GM12891 (cell line): ENCODE measurements around the gene JDP2.

Experiments used
- DNase-seq: peaks from one replicate; pipeline ENCODE4 v3.0.0; 2011; ENCODE audit warnings: low spot score; ENCODE audit not compliant: insufficient read length
- FAIRE-seq: peaks from 2 replicates; lab custom pipeline; 2011; peaks lifted over from hg19 to GRCh38; lab: Jason Lieb, UNC
- PAX5 ChIP-seq: IDR thresholded peaks from 2 replicates; pipeline ENCODE4 v1.6.1; 2011; ENCODE audit warnings: low read length, moderate library complexity, mild to moderate bottlenecking; ENCODE audit not compliant: insufficient read depth, severe bottlenecking
- POLR2A ChIP-seq: IDR thresholded peaks from 2 replicates; pipeline ENCODE4 v1.6.1; 2011; ENCODE audit warnings: low read depth, low read length, control low read depth
- POLR2AphosphoS5 ChIP-seq: IDR thresholded peaks from 2 replicates; pipeline ENCODE4 v1.6.1; 2011; ENCODE audit warnings: low read depth, low read length, control low read depth
- POU2F2 ChIP-seq: IDR thresholded peaks from 2 replicates; pipeline ENCODE4 v1.6.1; 2011; ENCODE audit warnings: low read depth, mild to moderate bottlenecking, control low read depth, low read length, moderate library complexity
- SPI1 ChIP-seq: IDR thresholded peaks from 2 replicates; pipeline ENCODE4 v1.6.1; 2011; ENCODE audit warnings: low read depth, low read length, control low read depth
- TAF1 ChIP-seq: IDR thresholded peaks from 2 replicates; pipeline ENCODE4 v1.6.1; 2011; ENCODE audit warnings: low read depth, low read length, control low read depth

JDP2 gene

DNA sequence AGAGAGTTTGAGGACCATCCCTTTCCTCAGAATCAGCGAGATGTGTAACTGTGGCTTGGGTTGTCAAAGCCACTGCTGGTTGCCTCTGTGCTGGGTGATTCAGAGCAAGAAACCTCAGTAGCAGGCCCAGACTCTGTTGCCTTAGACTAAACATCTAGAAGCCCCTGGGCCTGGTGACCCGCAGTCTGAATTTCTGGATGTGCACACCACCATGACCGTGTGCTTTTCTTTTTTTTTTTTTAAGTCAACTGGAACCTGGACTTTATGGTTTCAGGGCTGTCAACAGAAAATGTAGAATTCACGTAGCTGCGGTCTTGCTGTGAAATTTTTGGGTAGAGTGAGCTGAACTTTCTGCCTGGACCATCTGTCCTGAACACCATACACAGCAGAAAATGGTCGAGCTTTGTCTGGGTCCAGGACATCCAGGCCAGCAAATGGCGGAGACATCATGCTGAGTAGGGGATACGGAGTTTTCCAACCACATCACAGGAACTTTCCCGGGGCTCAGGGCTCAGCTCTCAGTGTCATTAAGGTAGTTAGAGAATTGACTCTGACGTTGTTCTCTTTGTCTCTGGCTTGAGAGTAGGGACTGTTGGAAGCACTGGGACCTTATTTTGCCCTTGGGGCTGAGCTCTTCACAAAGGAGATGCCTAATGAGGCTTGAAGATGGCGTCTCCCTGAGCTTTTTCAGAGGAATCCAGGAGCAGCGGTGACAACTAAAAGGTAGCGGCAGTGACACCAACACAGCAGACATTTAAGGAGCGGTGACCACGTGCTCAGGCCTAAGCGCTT, 71.5 kb downstream of the JDP2 start:
- DNase-seq (no peak), FAIRE-seq (peak; percentile 91)
- TF ChIP-seq POU2F2 (no peak), PAX5 (peak; percentile 96)

DNA sequence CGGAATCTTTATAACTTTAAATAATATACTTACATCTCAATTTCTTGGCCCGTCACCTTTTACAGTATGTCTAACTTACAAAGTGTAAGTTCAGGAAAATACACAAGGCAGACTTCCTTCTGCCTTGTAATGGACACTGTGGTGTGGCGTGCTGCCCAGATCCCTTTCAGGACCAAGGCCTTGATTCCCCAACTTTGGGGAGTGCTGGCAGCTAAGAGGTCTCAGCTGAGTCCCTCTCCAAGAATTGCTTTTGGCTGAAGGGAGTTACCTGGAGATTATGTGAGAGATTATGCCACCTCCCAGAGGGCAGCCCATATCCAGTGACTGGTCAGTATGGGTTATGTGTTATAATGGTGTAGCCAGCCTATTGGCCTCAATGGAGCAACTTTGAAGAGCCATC, 73.3 kb downstream of the JDP2 start:
- no peak for TF ChIP-seq POLR2AphosphoS5
- no peak for TF ChIP-seq SPI1
- no peak for TF ChIP-seq PAX5
- no peak for TF ChIP-seq TAF1
- TF ChIP-seq POU2F2 = no peak
- no peak for TF ChIP-seq POLR2A
- FAIRE-seq (peak; percentile 77), DNase-seq (no peak)

DNA sequence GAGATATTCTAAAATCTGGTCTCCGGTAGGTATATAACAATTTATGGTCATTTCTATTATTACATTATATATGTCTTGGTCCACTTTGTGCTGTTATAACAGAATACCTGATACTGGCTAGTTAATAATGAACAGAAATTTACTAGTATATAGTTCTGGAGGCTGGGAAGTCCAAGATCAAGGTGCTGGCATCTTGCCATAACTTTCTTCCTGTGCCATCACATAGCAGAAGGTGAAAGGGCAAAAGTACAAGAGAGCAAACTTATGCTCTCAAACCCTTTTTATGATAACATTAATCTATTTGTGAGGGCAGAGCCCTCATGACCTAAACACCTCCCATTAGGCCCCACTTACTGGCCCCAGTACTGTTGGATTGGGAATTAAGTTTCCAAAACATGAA, 76.6 kb downstream of the JDP2 start:
- DNase-seq (no peak), FAIRE-seq (no peak)
- no peak for TF ChIP-seq POLR2A
- TF ChIP-seq POU2F2 = no peak
- TF ChIP-seq POLR2AphosphoS5 = no peak
- no peak for TF ChIP-seq SPI1
- TF ChIP-seq PAX5 = no peak
- no peak for TF ChIP-seq TAF1

DNA sequence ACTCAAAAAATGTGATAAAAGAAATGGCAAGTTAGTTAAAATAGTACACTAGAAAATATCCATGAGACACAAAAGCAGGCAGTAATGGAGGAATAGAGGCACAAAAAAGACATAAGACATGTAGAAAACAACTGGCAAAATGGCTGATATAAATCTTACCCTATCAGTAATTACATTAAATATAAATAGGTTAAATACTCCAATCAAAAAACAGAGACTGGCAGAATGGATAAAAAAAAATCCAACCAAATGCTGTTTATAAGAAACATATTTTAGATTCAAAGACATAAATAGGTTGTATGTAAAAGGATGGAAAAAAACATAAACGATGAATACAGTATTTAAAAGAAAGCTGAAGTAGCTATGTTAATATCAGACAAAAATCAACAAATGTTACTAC, 79.1 kb downstream of the JDP2 start:
- DNase-seq (no peak), FAIRE-seq (no peak)
- TF ChIP-seq POLR2AphosphoS5 (no peak), POLR2A (no peak), POU2F2 (no peak), PAX5 (no peak), SPI1 (no peak), TAF1 (no peak)

DNA sequence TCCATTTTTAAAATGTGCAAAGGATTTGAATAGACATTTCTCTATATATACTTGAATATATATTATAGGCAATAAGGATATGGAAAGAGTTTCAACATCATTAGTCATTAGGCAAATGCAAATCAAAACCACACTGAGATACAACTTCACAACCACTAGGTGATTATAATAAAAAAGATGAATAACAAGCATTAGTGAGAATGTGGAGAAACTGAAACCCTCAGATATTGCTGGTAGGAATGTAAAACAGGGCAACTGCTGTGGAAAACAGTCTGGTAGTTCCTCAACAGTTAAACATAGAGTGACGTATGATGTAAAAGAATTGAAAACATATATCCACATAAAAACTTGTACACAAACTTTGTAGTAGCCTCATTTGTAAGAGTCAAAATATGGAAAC, 82.7 kb downstream of the JDP2 start:
- FAIRE-seq (no peak), DNase-seq (no peak)
- TF ChIP-seq SPI1 (no peak), TAF1 (no peak), POLR2A (no peak), POLR2AphosphoS5 (no peak), PAX5 (no peak), POU2F2 (no peak)

DNA sequence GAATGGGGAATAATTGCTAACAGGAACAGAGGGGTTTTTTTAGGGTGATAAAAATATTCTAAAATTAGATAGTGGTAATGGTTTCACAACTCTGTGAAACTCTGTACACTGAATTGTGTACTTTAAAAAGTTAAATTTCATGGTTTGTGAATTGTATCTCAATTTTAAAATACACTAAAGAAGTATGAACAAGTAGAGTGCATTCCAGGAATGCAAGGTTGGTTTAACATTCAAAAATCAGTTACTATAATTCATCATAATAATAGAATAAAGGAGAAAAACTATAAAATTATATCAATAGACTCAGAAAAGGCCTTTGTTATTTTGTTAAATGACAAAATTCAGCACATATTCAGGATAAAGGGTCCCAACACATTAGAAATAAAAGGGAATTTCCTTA, 83.4 kb downstream of the JDP2 start:
- FAIRE-seq = no peak
- DNase-seq = no peak
- TF ChIP-seq POLR2A (no peak), POU2F2 (no peak), SPI1 (no peak), PAX5 (no peak), POLR2AphosphoS5 (no peak), TAF1 (no peak)

DNA sequence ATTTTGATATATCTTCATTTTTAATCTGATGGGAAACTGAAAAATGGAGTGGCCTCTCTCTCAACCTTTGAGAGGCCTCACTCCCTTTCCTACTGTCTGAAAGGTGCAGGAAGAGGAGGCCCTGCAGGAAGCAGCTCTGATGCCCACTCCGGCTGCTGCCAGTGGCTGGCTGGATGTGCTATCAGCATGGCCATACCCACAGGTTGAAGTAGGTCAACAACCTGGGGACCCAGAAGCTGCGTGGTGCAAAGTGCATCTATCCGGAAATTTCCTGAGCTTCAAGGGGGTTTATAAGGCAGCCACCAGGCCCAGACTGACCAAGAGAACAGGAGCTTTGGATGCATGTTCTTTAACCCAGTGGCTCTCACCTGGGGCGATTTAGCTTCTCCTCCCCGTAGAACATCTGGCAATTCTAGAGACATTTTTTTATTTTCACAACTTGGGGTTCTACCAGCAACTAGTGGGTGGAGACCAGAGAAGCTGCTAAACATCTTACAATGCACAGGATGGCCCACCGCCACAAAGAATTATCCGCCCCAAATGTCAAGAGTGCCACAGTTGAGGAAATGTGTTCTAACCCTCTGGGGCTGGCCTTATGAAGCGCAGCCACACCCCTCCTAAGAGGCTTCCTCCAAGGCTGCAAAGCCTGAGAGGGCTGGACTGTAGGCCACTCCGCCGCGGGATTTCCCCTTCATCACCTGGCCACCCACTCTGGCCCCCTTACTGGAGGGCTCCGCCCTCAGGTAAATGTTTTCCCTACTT, 86.3 kb downstream of the JDP2 start:
- DNase-seq = no peak
- peak; percentile 82 for FAIRE-seq
- no peak for TF ChIP-seq SPI1
- no peak for TF ChIP-seq POLR2AphosphoS5
- no peak for TF ChIP-seq POLR2A
- TF ChIP-seq PAX5 = no peak
- no peak for TF ChIP-seq POU2F2
- TF ChIP-seq TAF1 = no peak

DNA sequence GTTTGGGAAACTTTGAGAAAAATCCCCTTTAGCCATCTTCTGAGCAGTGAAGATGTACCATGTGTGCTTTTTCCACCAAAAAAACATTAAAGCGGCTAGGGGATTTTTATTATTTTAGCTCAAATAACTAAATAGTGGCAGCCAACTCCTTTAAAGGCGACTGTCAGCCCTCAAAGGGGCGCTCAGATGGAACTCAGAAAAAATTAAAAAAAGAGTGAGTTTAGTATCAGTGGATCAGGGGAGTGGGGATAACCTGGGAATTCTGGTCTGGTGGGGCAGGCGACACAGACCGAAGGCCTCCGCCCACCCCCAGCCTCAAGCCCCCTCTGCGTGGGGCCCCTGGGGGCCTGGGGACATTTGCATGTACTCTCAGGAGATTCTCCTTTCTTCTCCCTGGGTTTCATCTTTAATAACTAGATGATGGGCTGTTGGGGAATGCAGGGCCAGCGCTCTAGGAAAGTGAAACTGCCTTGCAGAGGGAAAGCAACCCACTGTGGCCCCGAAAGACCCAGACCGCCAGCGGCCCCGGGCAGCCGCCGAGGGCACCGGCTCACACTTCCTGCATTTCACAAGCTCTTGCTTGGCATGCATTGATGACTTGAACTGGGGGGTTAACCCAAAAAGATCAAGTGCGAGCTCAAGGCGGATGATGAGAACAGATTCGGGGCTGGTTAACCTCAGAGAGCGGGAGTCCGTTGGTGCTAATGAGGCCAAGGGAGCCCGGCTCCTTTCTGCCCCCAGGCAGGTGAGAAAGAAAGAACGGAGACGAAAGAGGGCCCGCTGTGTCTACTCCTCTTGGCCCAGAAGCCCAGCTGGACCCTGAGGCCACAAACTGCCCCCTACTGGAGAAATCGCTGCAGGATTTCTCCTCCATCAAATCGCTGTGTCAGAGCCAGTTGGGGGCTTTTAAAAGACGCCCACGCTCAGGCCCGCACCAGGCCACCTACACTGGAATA, 87.1 kb downstream of the JDP2 start:
- DNase-seq = no peak
- TF ChIP-seq PAX5 (no peak), SPI1 (peak; percentile 27; the same call in 1 of the 2 replicates), POU2F2 (peak; percentile 89; the same call in 1 of the 2 replicates), POLR2A (peak; percentile 42; the same call in 1 of the 2 replicates), TAF1 (no peak), POLR2AphosphoS5 (no peak)
- peak; percentile 77 for FAIRE-seq

DNA sequence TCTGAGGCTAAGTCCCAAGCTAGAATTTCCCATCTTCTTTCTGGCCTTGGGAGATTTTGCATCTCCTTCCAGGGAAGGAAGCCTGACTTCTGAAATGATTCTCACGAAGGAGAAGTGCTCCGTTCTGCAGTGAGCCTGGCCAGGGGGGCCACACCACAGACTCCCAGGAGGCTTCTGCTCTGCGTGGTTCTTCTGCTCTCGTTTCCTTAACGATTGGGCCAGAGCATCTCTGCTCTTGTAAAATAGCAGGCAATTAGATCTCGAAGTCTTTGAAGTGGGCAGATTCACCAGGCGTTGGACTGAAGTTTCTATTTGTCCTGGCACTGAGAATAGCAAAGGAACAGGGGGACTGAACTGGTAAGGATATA, 87.8 kb downstream of the JDP2 start:
- DNase-seq (no peak), FAIRE-seq (peak; percentile 76)
- TF ChIP-seq SPI1 = peak; percentile 87
- TF ChIP-seq POU2F2 = no peak
- TF ChIP-seq POLR2A = peak; percentile 42; the same call in 1 of the 2 replicates
